Transverse colon (tissue), 4 donors: ENCODE measurements around the gene C19orf67.

Experiments
- CTCF ChIP-seq, 5 experiments: fragments of 200-600 bp in 3 of 5; fragments of 450-650 bp in 2 of 5; sonication (generic) in 3 of 5; IDR thresholded peaks; 1 replicate in 2 of 5; 2 replicates in 3 of 5; pipeline ENCODE4 v1.5.1; 2016 to 2017; ENCODE audit warnings: antibody characterized with exemption in 5 of 5, inconsistent platforms in 3 of 5, mild to moderate bottlenecking in 2 of 5, moderate library complexity in 1 of 5
- EP300 ChIP-seq: sonication (generic); formaldehyde crosslinking; IDR thresholded peaks from one replicate; pipeline ENCODE4 v1.6.1; 2017; ENCODE audit warnings: antibody characterized with exemption, low read depth
- POLR2A ChIP-seq: fragments of 450-650 bp; IDR thresholded peaks from one replicate; pipeline ENCODE4 v1.6.1; 2016; ENCODE audit warnings: antibody characterized with exemption, mild to moderate bottlenecking, moderate library complexity
- POLR2AphosphoS5 ChIP-seq, 3 donors: sonication (generic); formaldehyde crosslinking; IDR thresholded peaks; one replicate each; pipeline ENCODE4 v1.6.1; 2016; ENCODE audit warnings: antibody characterized with exemption in 3 of 3

- TF ChIP-seq CTCF (IDR thresholded peaks at IDR 0.05) (no peak), EP300 (no peak), POLR2AphosphoS5 (IDR thresholded peaks at IDR 0.05) (no peak), POLR2A (no peak)
Observed at GRCh38 chr19:14058182-14059092, 27.1 kb downstream of the C19orf67 start.
